Panc1 (cell line): ENCODE measurements around the gene PACSIN3. TPM values are rescaled to one million over a fixed set of nuclear protein-coding genes. Genes with fewer than 3 reads are reported as not detected.
"Not testable (repeated sequence)": the region's sequence is repeated elsewhere in the genome, so short reads cannot be mapped to it uniquely, and the experiment has no call there.

ENCODE experiments used
- ATAC-seq: fragments of 200-7000 bp; cut with Tn5 transposase; 2 replicates; pipeline ENCODE4 v1.9.1; 2020; ENCODE audit warnings: mild to moderate bottlenecking, moderate library complexity
- BruUV-seq: library from RNA; stranded (reverse); fragments of 400-500 nt; replicated peaks from 2 replicates; lab custom pipeline; 2021; lab: Mats Ljungman, UMichigan
- CTCF ChIA-PET: fragments of 300-600 bp; sonication (Branson Sonifier 250); formaldehyde crosslinking; loops from one replicate; lab custom pipeline; 2022; ENCODE audit warnings: antibody characterized with exemption; lab: Charles Lee
- POLR2A ChIA-PET: fragments of 300-600 bp; sonication (Branson Sonifier 250); formaldehyde crosslinking; loops from one replicate; lab custom pipeline; 2022; ENCODE audit warnings: antibody characterized with exemption; lab: Charles Lee
- DNase-seq: peaks from one replicate; pipeline ENCODE4 v3.0.0-alpha.2; 2010; ENCODE audit warnings: low read depth, low spot score
- H3K27ac ChIP-seq: 2 replicates; pipeline ENCODE4 v1.5.1; 2011; ENCODE audit warnings: mild to moderate bottlenecking, low read length, inconsistent platforms
- H3K27me3 ChIP-seq: fragments of 200-500 bp; sonication (Bioruptor generic); 2 replicates; pipeline ENCODE4 v1.6.0; 2014; ENCODE audit warnings: low read length, inconsistent platforms; ENCODE audit not compliant: control insufficient read depth, insufficient read depth
- H3K36me3 ChIP-seq: fragments of 200-500 bp; sonication (Bioruptor generic); 2 replicates; pipeline ENCODE4 v1.5.1; 2014; ENCODE audit warnings: inconsistent platforms, mild to moderate bottlenecking, low read length, moderate library complexity; ENCODE audit not compliant: control insufficient read depth, insufficient read depth
- H3K4me1 ChIP-seq: 2 replicates; pipeline ENCODE4 v1.5.1; 2011; ENCODE audit warnings: inconsistent platforms, mild to moderate bottlenecking, low read length, moderate library complexity; ENCODE audit not compliant: control insufficient read depth, insufficient read depth
- H3K4me3 ChIP-seq, 2 experiments: 2 replicates each; pipeline ENCODE4 v1.5.1; 2011 to 2012; ENCODE audit warnings: low read depth in 2 of 2, low read length in 2 of 2, mild to moderate bottlenecking in 2 of 2, inconsistent platforms in 1 of 2, moderate library complexity in 1 of 2
- H3K9me3 ChIP-seq: fragments of 200-500 bp; sonication (Bioruptor generic); 2 replicates; pipeline ENCODE4 v1.5.1; 2014; ENCODE audit warnings: low read depth, mild to moderate bottlenecking, inconsistent platforms, low read length, moderate library complexity; ENCODE audit not compliant: control insufficient read depth, insufficient read depth
- POLR2AphosphoS5 ChIP-seq: IDR thresholded peaks from 2 replicates; pipeline ENCODE4 v1.6.1; 2012; ENCODE audit warnings: mild to moderate bottlenecking, low read depth, low read length, moderate library complexity
- REST ChIP-seq, 2 experiments: IDR thresholded peaks; 2 replicates each; pipeline ENCODE4 v1.6.1; 2011 to 2012; ENCODE audit warnings: low read depth in 2 of 2, control low read depth in 1 of 2, low read length in 1 of 2, mild to moderate bottlenecking in 1 of 2, moderate library complexity in 1 of 2; ENCODE audit not compliant: insufficient read depth in 1 of 2
- SIN3A ChIP-seq: IDR thresholded peaks from 2 replicates; pipeline ENCODE4 v1.6.1; 2012; ENCODE audit warnings: low read depth, mild to moderate bottlenecking, low read length, moderate library complexity, borderline replicate concordance; ENCODE audit not compliant: insufficient read depth
- TCF7L2 ChIP-seq: IDR thresholded peaks from 2 replicates; pipeline ENCODE4 v1.6.1; 2011; ENCODE audit warnings: mild to moderate bottlenecking, low read depth, low read length, inconsistent platforms
- in situ Hi-C: cut with HindIII; loops from 2 replicates; pipeline ENCODE4 v1.10.0; 2016; ENCODE audit warnings: low sequenced_read_pairs, low pct_unique_long_range_greater_than_20kb
- intact Hi-C: fragments of 100-400 bp; cut with micrococcal nuclease; formaldehyde crosslinking; loops from one replicate; pipeline ENCODE4 v1.10.0; 2022; ENCODE audit not compliant: unreplicated experiment
- total RNA-seq: library from RNA; stranded (reverse); gene quantifications from one replicate; pipeline ENCODE4 v1.2.1, GENCODE V29; 2021; ENCODE audit not compliant: unreplicated experiment
- TF ChIP-seq, protein P1 (sequence below): fragments of 450-650 bp; IDR thresholded peaks from 2 replicates; pipeline ENCODE4 v1.5.1; 2017; ENCODE audit warnings: mild to moderate bottlenecking

PACSIN3 gene
- total RNA-seq, 1 experiment from 2014 or later = 45.3 TPM

GRCh38 chr11:47207459-47207858 lies 21.2 kb upstream of the PACSIN3 start:
- in situ Hi-C loops = no loop called here
- CTCF ChIA-PET = interaction anchor here (0.7 to 0.9 kb wide), 2 partner anchors 30 to 148 kb away, joined by 3 to 7 read pairs; no protein-coding TSS in a partner anchor
- POLR2A ChIA-PET = interaction anchor here (0.6 kb wide), 1 partner anchor 146 kb away, joined by 4 read pairs; no protein-coding TSS in a partner anchor

GRCh38 chr11:47206577-47206976 lies 20.3 kb upstream of the PACSIN3 start:
- H3K9me3 ChIP-seq, H3K27me3 ChIP-seq, DNase-seq, H3K36me3 ChIP-seq, ATAC-seq, H3K4me3 ChIP-seq, in situ Hi-C loops, intact Hi-C loops, H3K4me1 ChIP-seq, H3K27ac ChIP-seq, BruUV-seq: not testable (repeated sequence)
- POLR2A ChIA-PET = interaction anchor here (0.6 kb wide), 1 partner anchor 198 kb away, joined by 6 read pairs; no protein-coding TSS in a partner anchor
- CTCF ChIA-PET = interaction anchor here (0.7 kb wide), 1 partner anchor 56 kb away, joined by 11 read pairs; no protein-coding TSS in a partner anchor

More at GRCh38 chr11:47207459-47207858, 21.2 kb upstream of the PACSIN3 start:
- intact Hi-C loops = no loop called here
- TF ChIP-seq POLR2AphosphoS5 (no peak), TCF7L2 (no peak), SIN3A (no peak), REST (IDR thresholded peaks at IDR 0.05; ENCODE audit: insufficient read depth in 1 of 2, low read depth in 2 of 2, low read length in 1 of 2) (no peak)
- TF ChIP-seq, protein P1, sequence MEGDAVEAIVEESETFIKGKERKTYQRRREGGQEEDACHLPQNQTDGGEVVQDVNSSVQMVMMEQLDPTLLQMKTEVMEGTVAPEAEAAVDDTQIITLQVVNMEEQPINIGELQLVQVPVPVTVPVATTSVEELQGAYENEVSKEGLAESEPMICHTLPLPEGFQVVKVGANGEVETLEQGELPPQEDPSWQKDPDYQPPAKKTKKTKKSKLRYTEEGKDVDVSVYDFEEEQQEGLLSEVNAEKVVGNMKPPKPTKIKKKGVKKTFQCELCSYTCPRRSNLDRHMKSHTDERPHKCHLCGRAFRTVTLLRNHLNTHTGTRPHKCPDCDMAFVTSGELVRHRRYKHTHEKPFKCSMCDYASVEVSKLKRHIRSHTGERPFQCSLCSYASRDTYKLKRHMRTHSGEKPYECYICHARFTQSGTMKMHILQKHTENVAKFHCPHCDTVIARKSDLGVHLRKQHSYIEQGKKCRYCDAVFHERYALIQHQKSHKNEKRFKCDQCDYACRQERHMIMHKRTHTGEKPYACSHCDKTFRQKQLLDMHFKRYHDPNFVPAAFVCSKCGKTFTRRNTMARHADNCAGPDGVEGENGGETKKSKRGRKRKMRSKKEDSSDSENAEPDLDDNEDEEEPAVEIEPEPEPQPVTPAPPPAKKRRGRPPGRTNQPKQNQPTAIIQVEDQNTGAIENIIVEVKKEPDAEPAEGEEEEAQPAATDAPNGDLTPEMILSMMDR = no peak
- H3K9me3 ChIP-seq = no peaks in the 10 kb centered on the region
- BruUV-seq = no TSS peak
- no peak overlapping the region for H3K27ac ChIP-seq
- no peak for DNase-seq
- H3K4me3 ChIP-seq = no peak overlapping the region
- no peaks in the 10 kb centered on the region for H3K27me3 ChIP-seq
- ATAC-seq = no peak
- H3K36me3 ChIP-seq = no peaks in the 10 kb centered on the region
- H3K4me1 ChIP-seq = no peaks in the 10 kb centered on the region

DNA sequence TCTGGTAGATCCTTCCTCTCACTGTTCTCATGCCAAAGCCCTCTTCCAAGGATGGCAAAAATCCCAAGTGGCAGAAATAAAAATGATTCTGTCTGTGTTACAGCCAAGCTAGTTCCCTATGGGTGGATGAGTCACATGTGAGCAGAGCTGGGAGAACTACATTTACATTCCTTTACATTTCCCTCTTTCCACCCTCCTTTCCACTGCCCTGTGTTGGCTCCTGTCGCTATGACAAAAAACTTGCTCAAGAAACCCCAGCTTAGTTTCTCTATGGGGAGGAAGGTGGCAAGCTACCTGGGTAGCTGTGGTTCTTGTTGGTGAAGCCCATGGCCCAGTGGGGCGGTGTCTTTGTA lies 18.4 kb upstream of the PACSIN3 start:
- POLR2A ChIA-PET = no interaction called here
- ATAC-seq (peak; percentile 62), DNase-seq (no peak)
- no peaks in the 10 kb centered on the region for H3K4me1 ChIP-seq
- no peak overlapping the region for H3K4me3 ChIP-seq
- no peaks in the 10 kb centered on the region for H3K27me3 ChIP-seq
- intact Hi-C loops (no loop called here), in situ Hi-C loops (no loop called here)
- TF ChIP-seq, protein P1 = no peak
- TF ChIP-seq TCF7L2 (no peak), SIN3A (no peak), POLR2AphosphoS5 (no peak), REST (IDR thresholded peaks at IDR 0.05; ENCODE audit: insufficient read depth in 1 of 2, low read depth in 2 of 2, low read length in 1 of 2) (no peak)
- no peaks in the 10 kb centered on the region for H3K36me3 ChIP-seq
- H3K9me3 ChIP-seq = no peaks in the 10 kb centered on the region
- CTCF ChIA-PET = no interaction called here
- no TSS peak for BruUV-seq
- no peak overlapping the region for H3K27ac ChIP-seq
